Measurements from ENCODE around the gene NR6A1. TPM values are rescaled to one million over a fixed set of nuclear protein-coding genes. Genes with fewer than 3 reads are reported as not detected.

Gene NR6A1
- total RNA-seq, 1 donor from 2014 or later = 1.2 TPM

- TF ChIP-seq POLR2A (IDR thresholded peaks at IDR 0.05) (no peak), CTCF (IDR thresholded peaks at IDR 0.05) (no peak), POLR2AphosphoS5 (IDR thresholded peaks at IDR 0.05; ENCODE audit: insufficient read depth in 1 of 2, low read depth in 1 of 2) (peak in 1 of 2 donors; percentile 19)
- Histone ChIP-seq H3K27ac (no peak overlapping the region), H3K9me3 (no peaks in the 10 kb centered on the region), H3K27me3 (no peaks in the 10 kb centered on the region), H3K4me1 (peaks cover 14% of the 10 kb centered on the region), H3K4me3 (no peak overlapping the region), H3K36me3 (no peaks in the 10 kb centered on the region)
- intact Hi-C loops (cut with DNase I) = no loop called here
- no peak for DNase-seq (ENCODE audit: extremely low spot score in 2 of 2)
Observed at GRCh38 chr9:124629600-124629999, 141.5 kb downstream of the NR6A1 start.

- intact Hi-C loops (cut with DNase I) = no loop called here
- DNase-seq (ENCODE audit: extremely low spot score in 2 of 2) = no peak
Observed at GRCh38 chr9:124628741-124629140, 142.4 kb downstream of the NR6A1 start.

GRCh38 chr9:124626276-124626675, 144.8 kb downstream of the NR6A1 start:
- no peak for DNase-seq (ENCODE audit: extremely low spot score in 2 of 2)
- no peak overlapping the region for H3K4me3 ChIP-seq
- H3K4me1 ChIP-seq = no peaks in the 10 kb centered on the region
- no peak overlapping the region for H3K27ac ChIP-seq
- H3K9me3 ChIP-seq = no peaks in the 10 kb centered on the region
- no peak for TF ChIP-seq POLR2AphosphoS5 (IDR thresholded peaks at IDR 0.05; ENCODE audit: insufficient read depth in 1 of 2, low read depth in 1 of 2)
- TF ChIP-seq POLR2A (IDR thresholded peaks at IDR 0.05) = no peak
- TF ChIP-seq CTCF (IDR thresholded peaks at IDR 0.05) = no peak
- intact Hi-C loops (cut with DNase I) = no loop called here
- no peaks in the 10 kb centered on the region for H3K36me3 ChIP-seq
- no peaks in the 10 kb centered on the region for H3K27me3 ChIP-seq

More at GRCh38 chr9:124628741-124629140, 142.4 kb downstream of the NR6A1 start:
- H3K9me3 ChIP-seq = no peaks in the 10 kb centered on the region
- H3K27me3 ChIP-seq = no peaks in the 10 kb centered on the region
- H3K4me3 ChIP-seq = no peak overlapping the region
- no peak overlapping the region for H3K27ac ChIP-seq
- no peaks in the 10 kb centered on the region for H3K36me3 ChIP-seq
- peaks cover 14% of the 10 kb centered on the region for H3K4me1 ChIP-seq
- TF ChIP-seq POLR2AphosphoS5 (IDR thresholded peaks at IDR 0.05; ENCODE audit: insufficient read depth in 1 of 2, low read depth in 1 of 2) = no peak
- TF ChIP-seq POLR2A (IDR thresholded peaks at IDR 0.05) = no peak

GRCh38 chr9:124625087-124625486, 146.0 kb downstream of the NR6A1 start:
- TF ChIP-seq CTCF (IDR thresholded peaks at IDR 0.05) (no peak), POLR2A (IDR thresholded peaks at IDR 0.05) (no peak), POLR2AphosphoS5 (IDR thresholded peaks at IDR 0.05; ENCODE audit: insufficient read depth in 1 of 2, low read depth in 1 of 2) (no peak)
- no peak overlapping the region for H3K4me3 ChIP-seq
- H3K9me3 ChIP-seq = no peaks in the 10 kb centered on the region
- no peaks in the 10 kb centered on the region for H3K27me3 ChIP-seq
- no peaks in the 10 kb centered on the region for H3K4me1 ChIP-seq
- intact Hi-C loops (cut with DNase I) = no loop called here
- DNase-seq (ENCODE audit: extremely low spot score in 2 of 2) = no peak
- H3K36me3 ChIP-seq = no peaks in the 10 kb centered on the region
- no peak overlapping the region for H3K27ac ChIP-seq

- Histone ChIP-seq H3K4me3 (no peak overlapping the region), H3K27me3 (no peaks in the 10 kb centered on the region), H3K9me3 (no peaks in the 10 kb centered on the region), H3K4me1 (no peaks in the 10 kb centered on the region), H3K36me3 (no peaks in the 10 kb centered on the region), H3K27ac (no peak overlapping the region)
- no peak for DNase-seq (ENCODE audit: extremely low spot score in 2 of 2)
- no peak for TF ChIP-seq POLR2A (IDR thresholded peaks at IDR 0.05)
- no peak for TF ChIP-seq POLR2AphosphoS5 (IDR thresholded peaks at IDR 0.05; ENCODE audit: insufficient read depth in 1 of 2, low read depth in 1 of 2)
- TF ChIP-seq CTCF (IDR thresholded peaks at IDR 0.05) = no peak
- intact Hi-C loops (cut with DNase I) = no loop called here
Observed at GRCh38 chr9:124624735-124624992, 146.4 kb downstream of the NR6A1 start.
